Stomach (tissue), 9 donors: ENCODE data around the gene GLT8D1. TPM values are rescaled to one million over a fixed set of nuclear protein-coding genes. Genes with fewer than 3 reads are reported as not detected.

Experiments
- DNase-seq, 2 donors: peaks; one replicate each; pipeline versions ENCODE4 v3.0.0 to v3.0.0-alpha.2; 2013 to 2019
- H3K27ac ChIP-seq, 5 donors: fragments of 200-600 bp in 4 of 5; sonication (generic) in 4 of 5; one replicate each; pipeline ENCODE4 v1.5.1; 2013 to 2019; ENCODE audit warnings: mild to moderate bottlenecking in 1 of 5, moderate library complexity in 1 of 5
- H3K27me3 ChIP-seq, 3 donors: fragments of 200-600 bp; sonication (generic); one replicate each; pipeline ENCODE4 v1.5.1; 2017 to 2019; ENCODE audit warnings: mixed run types in 1 of 3
- H3K36me3 ChIP-seq, 4 donors: fragments of 200-600 bp; sonication (generic); 1 replicate in 3 of 4; 2 replicates in 1 of 4; pipeline ENCODE4 v1.5.1; 2016 to 2019
- H3K4me1 ChIP-seq, 4 donors: fragments of 200-600 bp; sonication (generic); one replicate each; pipeline ENCODE4 v1.5.1; 2016 to 2019
- H3K4me3 ChIP-seq, 4 donors: fragments of 200-600 bp; sonication (generic) in 3 of 4; one replicate each; pipeline ENCODE4 v1.5.1; 2016 to 2019; ENCODE audit warnings: mild to moderate bottlenecking in 1 of 4
- H3K9me3 ChIP-seq, 4 donors: fragments of 200-600 bp; sonication (generic); one replicate each; pipeline ENCODE4 v1.5.1; 2016 to 2019
- CTCF ChIP-seq, 7 experiments: fragments of 450-650 bp in 4 of 7; fragments of 200-600 bp in 3 of 7; sonication (generic) in 3 of 7; IDR thresholded peaks; one replicate each; pipeline ENCODE4 v1.5.1; 2016 to 2019; ENCODE audit warnings: antibody characterized with exemption in 7 of 7, control low read depth in 2 of 7, mild to moderate bottlenecking in 1 of 7
- EP300 ChIP-seq: sonication (generic); formaldehyde crosslinking; IDR thresholded peaks from one replicate; pipeline ENCODE4 v1.6.1; 2017; ENCODE audit warnings: antibody characterized with exemption
- POLR2A ChIP-seq, 4 donors: fragments of 450-650 bp; IDR thresholded peaks; one replicate each; pipeline ENCODE4 v1.6.1; 2016; ENCODE audit warnings: antibody characterized with exemption in 4 of 4, control low read depth in 2 of 4, mild to moderate bottlenecking in 1 of 4, moderate library complexity in 1 of 4
- POLR2AphosphoS5 ChIP-seq, 3 donors: sonication (generic); formaldehyde crosslinking; IDR thresholded peaks; one replicate each; pipeline ENCODE4 v1.6.1; 2016; ENCODE audit warnings: antibody characterized with exemption in 3 of 3
- WGBS, 5 donors: extraction: QIAGEN DNeasy Blood & Tissue Kit in 3 of 5; methylation state at CpG; one replicate each; pipeline versions ENCODE4 v1.1.5 to v1.1.7; 2013 to 2018; 5-methylcytosine and 5-hydroxymethylcytosine counted together
- intact Hi-C: fragments of 100-400 bp; cut with DNase I; formaldehyde crosslinking; loops from one replicate; pipeline ENCODE4 v1.15.1; 2023; ENCODE audit warnings: low total_unique reads
- polyA plus RNA-seq, 3 donors: library from polyadenylated mRNA; stranded (reverse); fragments of 200-250 nt; gene quantifications; one replicate each; pipeline ENCODE4 v1.2.3, GENCODE V29; 2013
- total RNA-seq, 5 donors: library from RNA; depleted of rRNA; stranded (reverse); fragments of >200 nt; gene quantifications; one replicate each; pipeline versions ENCODE4 v1.1.0 to v1.2.3, GENCODE V29; 2014 to 2016
- donor health status: healthy with polysubstance abuse.
- donor health status: Bipolar disorder and iron deficiency.
- donor health status: healthy.

Gene GLT8D1
- total and polyA plus RNA-seq, 8 donors: 9.4 to 81.9 (median 24.1) TPM

GRCh38 chr3:52719618-52720017 is 14.0 kb upstream of the GLT8D1 start:
- no peak for TF ChIP-seq CTCF (IDR thresholded peaks at IDR 0.05)
- no peak for TF ChIP-seq POLR2A (IDR thresholded peaks at IDR 0.05)
- no peak for TF ChIP-seq POLR2AphosphoS5 (IDR thresholded peaks at IDR 0.05)
- TF ChIP-seq EP300: no peak
- H3K36me3 ChIP-seq: peaks cover 0 to 36% (median 18%) of the 10 kb centered on the region in 4 donors
- no peak for DNase-seq
- no peaks in the 10 kb centered on the region for H3K27me3 ChIP-seq
- peaks cover 0 to 5% (median 0%) of the 10 kb centered on the region in 4 donors for H3K9me3 ChIP-seq
- peaks cover 0 to 14% (median 6%) of the 10 kb centered on the region in 4 donors for H3K4me1 ChIP-seq
- no peak overlapping the region for H3K27ac ChIP-seq
- intact Hi-C loops: no loop called here
- H3K4me3 ChIP-seq: no peak overlapping the region

DNA sequence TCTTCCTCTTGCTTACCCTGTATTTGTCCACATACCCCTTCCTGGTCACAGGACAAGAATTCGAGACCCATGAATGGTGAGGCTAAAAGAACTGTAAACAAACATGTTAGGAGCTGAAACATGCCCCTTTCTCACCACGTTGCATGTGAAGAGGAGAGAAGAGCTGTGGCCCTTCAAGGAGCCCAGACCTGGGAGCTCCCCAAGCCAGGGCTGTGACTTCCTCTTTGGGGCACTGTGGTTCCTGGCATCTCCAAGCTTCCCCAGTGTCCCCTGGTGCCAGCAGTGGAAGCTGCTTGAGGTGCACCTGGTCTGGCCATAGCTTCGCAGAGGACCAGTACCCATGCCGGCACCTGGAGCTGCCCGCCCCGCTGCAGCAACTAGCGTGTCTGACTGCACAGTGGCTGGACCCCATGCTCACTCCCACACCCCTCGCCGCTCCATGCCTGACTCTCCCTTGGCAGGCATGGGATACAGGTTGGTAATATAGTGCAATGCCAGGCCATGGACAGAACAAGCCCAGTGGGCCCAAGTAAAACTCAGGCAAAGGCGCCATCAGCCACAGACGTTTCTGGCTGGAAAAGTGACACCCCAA is 10.2 kb upstream of the GLT8D1 start:
- intact Hi-C loops: no loop called here
- TF ChIP-seq POLR2AphosphoS5 (IDR thresholded peaks at IDR 0.05) (no peak), EP300 (no peak), CTCF (IDR thresholded peaks at IDR 0.05) (no peak), POLR2A (IDR thresholded peaks at IDR 0.05) (no peak)
- Histone ChIP-seq H3K4me1 (peaks cover 0 to 12% (median 10%) of the 10 kb centered on the region in 4 donors), H3K9me3 (peaks cover 0 to 5% (median 0%) of the 10 kb centered on the region in 4 donors), H3K27me3 (no peaks in the 10 kb centered on the region), H3K4me3 (no peak overlapping the region), H3K27ac (no peak overlapping the region), H3K36me3 (peaks cover 0 to 45% (median 22%) of the 10 kb centered on the region in 4 donors)
- no peak for DNase-seq
- WGBS, 5 donors: 86 to 94% (median 89%) methylated on average over 5 to 11 of the region's 11 CpGs

DNA sequence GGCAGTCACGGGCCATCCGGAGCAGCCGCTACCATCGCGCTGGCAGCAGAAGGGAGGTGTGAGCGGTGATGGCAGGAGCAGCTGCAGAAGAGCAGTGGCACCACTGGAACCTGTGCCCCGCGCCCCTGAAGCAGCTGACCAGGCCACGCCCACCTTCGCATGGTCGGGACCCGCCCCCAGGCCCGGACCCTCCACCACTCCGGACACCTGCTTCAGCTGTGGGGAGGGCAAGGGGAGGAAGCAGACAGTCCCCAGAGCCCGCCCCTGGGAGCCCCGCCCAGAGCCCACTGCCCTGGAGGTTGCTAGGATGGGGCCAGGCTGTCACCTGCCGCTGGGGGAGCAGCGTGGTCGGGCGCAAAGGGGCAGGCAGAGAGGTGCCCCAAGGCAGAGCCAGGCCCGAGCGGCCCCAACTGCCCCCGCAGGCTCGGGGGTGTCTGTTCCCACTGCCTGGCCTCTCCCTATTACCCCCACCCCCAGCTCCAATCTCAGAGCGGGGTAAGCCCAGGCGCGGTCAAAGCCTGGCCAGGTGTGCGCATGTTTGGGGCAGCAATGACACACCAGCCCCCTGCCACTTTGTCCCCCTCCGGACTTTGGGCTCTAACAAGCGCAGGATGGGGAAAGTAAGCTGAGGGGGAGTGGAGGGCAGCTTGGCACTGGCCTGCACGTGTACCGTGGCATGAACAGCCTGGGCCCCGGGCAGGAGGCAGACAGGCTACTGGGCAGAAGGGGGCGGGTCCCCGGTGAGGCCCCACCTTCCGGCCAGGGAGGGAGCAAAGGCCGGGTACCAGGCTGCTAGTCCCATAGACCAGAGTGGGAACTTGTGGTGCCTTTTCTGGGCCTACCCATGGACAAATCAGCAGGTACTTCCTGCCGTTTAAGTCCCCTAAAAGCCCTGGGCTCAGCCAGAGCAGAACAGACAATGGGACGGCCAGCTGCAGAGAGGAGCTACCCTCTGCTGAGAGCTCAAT is 9.0 kb upstream of the GLT8D1 start:
- no peak overlapping the region for H3K27ac ChIP-seq
- peak overlapping the region in 1 of 4 donors; percentile 26 for H3K4me3 ChIP-seq
- H3K9me3 ChIP-seq: no peaks in the 10 kb centered on the region
- TF ChIP-seq POLR2AphosphoS5 (IDR thresholded peaks at IDR 0.05) (no peak), CTCF (IDR thresholded peaks at IDR 0.05) (no peak), POLR2A (IDR thresholded peaks at IDR 0.05) (no peak), EP300 (no peak)
- no peaks in the 10 kb centered on the region for H3K27me3 ChIP-seq
- intact Hi-C loops: no loop called here
- 34 to 47% (median 38%) methylated on average over 29 to 39 of the region's 39 CpGs for WGBS, 5 donors
- peaks cover 0 to 12% (median 10%) of the 10 kb centered on the region in 4 donors for H3K4me1 ChIP-seq
- DNase-seq: peak; percentile 49 to 72
- peaks cover 3 to 49% (median 27%) of the 10 kb centered on the region in 4 donors for H3K36me3 ChIP-seq

- no peak for TF ChIP-seq CTCF (IDR thresholded peaks at IDR 0.05)
- no peak for TF ChIP-seq POLR2AphosphoS5 (IDR thresholded peaks at IDR 0.05)
- no peak for TF ChIP-seq POLR2A (IDR thresholded peaks at IDR 0.05)
- no peaks in the 10 kb centered on the region for H3K9me3 ChIP-seq
- no peak overlapping the region for H3K4me3 ChIP-seq
- WGBS, 5 donors: 93 to 96% (median 94%) methylated on average over 17 of the region's 17 CpGs
- peaks cover 7 to 46% (median 37%) of the 10 kb centered on the region in 4 donors for H3K36me3 ChIP-seq
- no peak overlapping the region for H3K27ac ChIP-seq
- no peaks in the 10 kb centered on the region for H3K27me3 ChIP-seq
- peaks cover 6 to 22% (median 15%) of the 10 kb centered on the region in 4 donors for H3K4me1 ChIP-seq
- intact Hi-C loops: no loop called here
- no peak for DNase-seq
These were observed 7.0 kb upstream of the GLT8D1 start for GRCh38 chr3:52712291-52713212.
